ENCODE data around the gene RPS19BP1. TPM values are rescaled to one million over a fixed set of nuclear protein-coding genes. Genes with fewer than 3 reads are reported as not detected.

Gene RPS19BP1
- total RNA-seq, 2 donors from 2014 or later = 186 to 264 TPM

- intact Hi-C loops (cut with DNase I) = no loop called here
- DNase-seq (ENCODE audit: low spot score) = no peak
- Histone ChIP-seq H3K4me3 (no peak overlapping the region), H3K4me1 (replicated peaks) (peaks cover 6% of the 10 kb centered on the region), H3K9me3 (no peaks in the 10 kb centered on the region), H3K27ac (no peak overlapping the region), H3K36me3 (peaks cover 0 to 6% of the 10 kb centered on the region in 2 donors), H3K27me3 (replicated peaks; ENCODE audit: insufficient read depth) (no peaks in the 10 kb centered on the region)
- no peak for TF ChIP-seq POLR2AphosphoS5 (IDR thresholded peaks at IDR 0.05)
- TF ChIP-seq CTCF (IDR thresholded peaks at IDR 0.05) = no peak
- no peak for TF ChIP-seq POLR2A (IDR thresholded peaks at IDR 0.05)
- 93% methylated on average over 16 of the region's 16 CpGs for WGBS
Observed at GRCh38 chr22:39504071-39504470, 28.5 kb downstream of the RPS19BP1 start.

- H3K4me1 ChIP-seq (replicated peaks) = peaks cover 6% of the 10 kb centered on the region
Observed at GRCh38 chr22:39503630-39504029, 28.9 kb downstream of the RPS19BP1 start.

DNA sequence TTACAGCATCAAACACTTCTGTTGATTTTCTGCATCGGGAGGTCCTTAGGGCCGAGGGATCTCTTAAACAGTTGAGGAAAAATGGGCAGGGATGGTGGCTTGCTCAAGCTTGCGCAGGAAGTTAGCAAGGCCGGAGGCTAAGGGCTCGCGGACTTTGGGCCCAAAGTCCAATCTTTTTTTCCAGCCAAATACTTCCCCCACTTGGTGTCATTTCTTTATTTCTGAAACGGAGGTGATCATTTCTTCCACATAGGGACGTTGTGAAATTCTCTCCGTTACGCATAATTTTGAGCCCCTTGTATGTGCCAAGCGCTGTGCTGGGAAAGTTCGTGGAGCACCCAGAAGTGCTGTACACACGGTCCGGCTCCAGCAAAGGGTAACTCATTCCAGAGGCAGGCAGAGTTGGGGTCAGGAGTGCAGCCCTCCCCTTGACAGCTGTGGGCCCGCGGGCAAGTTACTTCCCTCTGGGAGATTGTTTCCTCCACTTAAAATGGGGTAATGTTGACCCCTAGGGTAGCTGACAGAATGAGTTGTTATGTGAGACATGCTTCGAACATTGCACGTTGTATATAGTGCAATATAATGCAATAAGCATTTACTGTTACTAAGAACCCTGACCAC lies 29.6 kb downstream of the RPS19BP1 start:
- DNase-seq (ENCODE audit: low spot score) = no peak
- 8% methylated on average over 18 of the region's 18 CpGs for WGBS
- peaks cover 6% of the 10 kb centered on the region for H3K4me1 ChIP-seq (replicated peaks)
- intact Hi-C loops (cut with DNase I) = no loop called here
- TF ChIP-seq POLR2A (IDR thresholded peaks at IDR 0.05) (no peak), POLR2AphosphoS5 (IDR thresholded peaks at IDR 0.05) (no peak), CTCF (IDR thresholded peaks at IDR 0.05) (no peak)
- H3K4me3 ChIP-seq = peak overlapping the region; percentile 77 to 78
- no peaks in the 10 kb centered on the region for H3K9me3 ChIP-seq
- H3K27ac ChIP-seq = peak overlapping the region; percentile 82 to 88
- peaks cover 0 to 6% of the 10 kb centered on the region in 2 donors for H3K36me3 ChIP-seq
- H3K27me3 ChIP-seq (replicated peaks; ENCODE audit: insufficient read depth) = no peaks in the 10 kb centered on the region

More at GRCh38 chr22:39503630-39504029, 28.9 kb downstream of the RPS19BP1 start:
- Histone ChIP-seq H3K9me3 (no peaks in the 10 kb centered on the region), H3K36me3 (peaks cover 0 to 6% of the 10 kb centered on the region in 2 donors), H3K4me3 (peak overlapping the region in 1 of 2 donors; percentile 77), H3K27ac (no peak overlapping the region), H3K27me3 (replicated peaks; ENCODE audit: insufficient read depth) (no peaks in the 10 kb centered on the region)
- WGBS = 64% methylated on average over 6 of the region's 6 CpGs
- no peak for TF ChIP-seq POLR2A (IDR thresholded peaks at IDR 0.05)
- no peak for TF ChIP-seq POLR2AphosphoS5 (IDR thresholded peaks at IDR 0.05)
- no peak for TF ChIP-seq CTCF (IDR thresholded peaks at IDR 0.05)
- no peak for DNase-seq (ENCODE audit: low spot score)
- intact Hi-C loops (cut with DNase I) = no loop called here

- DNase-seq (ENCODE audit: low spot score) = peak; percentile 98
- H3K9me3 ChIP-seq = no peaks in the 10 kb centered on the region
- WGBS = under 1% methylated on average over 56 of the region's 58 CpGs
- TF ChIP-seq CTCF (IDR thresholded peaks at IDR 0.05) = peak in 2 of 4 experiments; percentile 2 to 15
- TF ChIP-seq POLR2A (IDR thresholded peaks at IDR 0.05) = peak; percentile 66
- TF ChIP-seq POLR2AphosphoS5 (IDR thresholded peaks at IDR 0.05) = peak; percentile 95
- H3K27ac ChIP-seq = peak within 1 kb of the TSS; percentile 82 to 88
- no peaks in the 10 kb centered on the region for H3K27me3 ChIP-seq (replicated peaks; ENCODE audit: insufficient read depth)
- intact Hi-C loops (cut with DNase I) = no loop called here
- H3K4me3 ChIP-seq = peak within 1 kb of the TSS; percentile 77 to 78
- peaks cover 6% of the 10 kb centered on the region for H3K4me1 ChIP-seq (replicated peaks)
- peaks cover 0 to 6% of the 10 kb centered on the region in 2 donors for H3K36me3 ChIP-seq
Observed at GRCh38 chr22:39502109-39502788, 30.3 kb downstream of the RPS19BP1 start, which contains the start of gene MIEF1. MIEF1 (plus strand) TSS chr22:39502290; CDS start chr22:39511295, 9,005 bp downstream.
